Activated naive CD4-positive, alpha-beta T cell treated with anti-CD3 and anti-CD28 coated beads, Interleukin-2, amount 50 U/mL, for 24 hours (primary cell): ENCODE measurements around the gene DDX17.
A peak's percentile ranks its signal among the peaks of the same experiment; 100 is the strongest.

Source experiments
- H3K27ac Mint-ChIP-seq: one replicate; pipeline ENCODE4 v1.8.0; 2021; ENCODE audit warnings: mild to moderate bottlenecking, mixed read lengths
- H3K27me3 Mint-ChIP-seq: one replicate; pipeline ENCODE4 v1.8.0; 2021; ENCODE audit warnings: mixed read lengths
- H3K36me3 Mint-ChIP-seq: one replicate; pipeline ENCODE4 v1.8.0; 2021; ENCODE audit warnings: mixed read lengths
- H3K4me1 Mint-ChIP-seq: one replicate; pipeline ENCODE4 v1.8.0; 2021; ENCODE audit warnings: mixed read lengths
- H3K4me3 Mint-ChIP-seq: one replicate; pipeline ENCODE4 v1.8.0; 2021; ENCODE audit warnings: mild to moderate bottlenecking, mixed read lengths
- H3K9me3 Mint-ChIP-seq: one replicate; pipeline ENCODE4 v1.8.0; 2021; ENCODE audit warnings: mixed read lengths

The DDX17 gene

DNA sequence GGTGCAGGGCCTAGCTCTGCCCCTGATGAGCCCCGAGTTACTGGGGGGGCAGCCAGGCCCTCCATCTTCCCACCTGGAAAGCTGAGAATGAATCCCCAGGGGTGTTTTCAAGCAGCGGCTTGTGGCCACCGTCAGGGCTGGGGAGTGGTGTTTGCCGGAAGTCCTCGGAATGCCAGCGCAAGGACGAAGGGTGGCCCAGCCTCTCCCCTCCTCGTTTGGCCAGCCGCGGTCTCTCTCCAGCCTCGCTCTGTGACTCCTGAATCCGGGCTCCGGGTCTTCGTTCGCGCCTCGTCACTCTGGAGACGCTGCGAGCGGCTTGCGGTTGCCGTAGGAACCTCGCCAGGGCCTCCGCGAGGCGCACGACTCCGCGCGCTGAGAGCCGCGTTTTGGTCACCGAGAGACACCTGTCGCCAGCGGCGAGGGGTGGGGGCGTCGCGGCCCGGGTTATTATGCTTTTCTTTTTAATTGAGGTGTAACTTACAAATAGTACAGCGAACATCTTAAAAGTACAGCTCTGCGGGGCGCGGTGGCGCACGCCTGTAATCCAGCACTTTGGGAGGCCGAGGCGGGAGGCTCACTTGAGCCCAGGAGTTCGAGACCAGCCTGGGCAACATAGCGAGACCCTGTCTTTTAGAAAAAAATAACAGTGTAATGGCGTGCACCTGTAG, 44.6 kb downstream of the DDX17 start:
- Mint-ChIP-seq H3K27me3 (peaks cover 54% of the 10 kb centered on the region), H3K36me3 (no peaks in the 10 kb centered on the region), H3K4me1 (peaks cover 12% of the 10 kb centered on the region)

DNA sequence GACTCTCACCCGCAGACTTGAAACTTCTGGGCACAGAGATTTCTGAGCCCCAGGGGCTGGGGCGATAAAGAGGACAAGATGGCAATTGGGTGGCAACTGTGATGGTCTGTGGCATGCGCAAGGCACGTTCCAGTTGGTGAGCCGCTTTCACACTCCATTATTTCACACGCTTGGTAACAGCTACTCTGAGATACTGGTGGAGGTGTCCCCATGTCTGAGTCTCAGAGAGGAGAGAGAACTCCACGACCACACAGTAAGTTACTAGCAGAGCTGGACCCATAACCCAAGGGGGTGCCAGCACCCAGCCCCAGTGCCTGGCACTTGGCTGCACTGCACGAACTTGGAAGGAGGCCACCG, 45.1 kb downstream of the DDX17 start:
- Mint-ChIP-seq H3K27ac (no peak overlapping the region), H3K4me3 (no peak overlapping the region), H3K4me1 (peaks cover 16% of the 10 kb centered on the region), H3K36me3 (no peaks in the 10 kb centered on the region), H3K9me3 (no peaks in the 10 kb centered on the region), H3K27me3 (peaks cover 57% of the 10 kb centered on the region)

More for the DNA sequence above, 44.6 kb downstream of the DDX17 start:
- H3K27ac Mint-ChIP-seq: no peak overlapping the region
- H3K4me3 Mint-ChIP-seq: no peak overlapping the region
- H3K9me3 Mint-ChIP-seq: no peaks in the 10 kb centered on the region

DNA sequence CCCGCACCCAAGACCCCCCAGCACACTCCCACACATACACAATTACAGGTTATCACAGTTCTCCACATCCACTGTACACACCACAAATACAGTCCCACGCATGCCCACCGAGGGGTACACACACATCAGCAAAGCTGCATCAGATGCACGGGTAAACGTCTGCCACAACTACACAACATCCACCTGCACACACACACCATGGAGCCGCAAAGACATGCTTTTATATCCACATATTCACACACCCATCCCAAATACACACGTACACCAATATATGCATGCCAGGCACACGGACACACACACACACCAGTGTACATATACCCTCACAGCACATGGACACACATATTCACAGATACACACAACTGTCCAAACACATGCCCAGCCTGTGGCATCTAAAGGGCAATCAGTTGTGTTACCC, 45.7 kb downstream of the DDX17 start:
- Mint-ChIP-seq H3K4me1 (peaks cover 16% of the 10 kb centered on the region), H3K9me3 (no peaks in the 10 kb centered on the region), H3K36me3 (no peaks in the 10 kb centered on the region), H3K27ac (no peak overlapping the region), H3K27me3 (peaks cover 57% of the 10 kb centered on the region), H3K4me3 (no peak overlapping the region)

DNA sequence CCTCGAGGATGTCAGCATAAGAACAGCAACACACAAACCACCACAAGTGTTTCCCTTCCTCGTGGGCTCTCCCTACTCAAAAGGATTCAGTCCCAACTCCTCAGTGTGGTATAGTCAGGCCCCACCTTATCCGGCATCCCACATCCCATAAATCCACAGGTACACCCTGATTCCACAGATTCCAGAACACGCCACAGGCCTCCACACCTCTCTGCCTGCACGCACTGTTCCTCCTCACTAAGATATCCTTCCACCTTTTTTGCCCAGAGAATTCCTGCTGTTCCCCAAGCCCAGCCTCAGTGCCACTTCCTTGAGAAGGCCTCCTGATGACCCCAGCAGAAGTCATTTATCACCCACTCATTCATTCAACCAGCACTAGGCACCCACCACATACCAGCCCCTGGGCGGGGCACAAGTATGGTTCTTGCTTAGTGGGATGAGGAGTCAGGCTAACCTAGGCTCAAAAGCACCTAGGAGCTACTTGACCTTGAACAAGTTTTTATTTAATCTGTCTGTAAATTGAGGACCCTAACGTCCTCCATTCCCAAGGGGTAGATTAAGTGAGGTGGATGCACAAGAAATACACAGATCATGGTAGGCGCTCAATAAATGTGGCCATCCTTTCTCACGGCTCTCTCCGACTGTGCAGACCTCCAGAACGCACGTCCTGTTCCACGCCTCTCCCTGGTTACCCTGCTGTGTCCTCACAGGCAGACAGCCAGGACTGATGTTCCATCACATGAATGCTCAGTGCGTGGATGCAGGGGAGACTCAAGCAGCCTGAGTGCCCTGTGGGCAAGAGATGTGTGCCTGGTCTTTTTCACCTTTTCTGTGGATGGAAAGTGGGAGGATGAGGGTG, 49.0 kb downstream of the DDX17 start:
- H3K27ac Mint-ChIP-seq: no peak overlapping the region
- H3K4me3 Mint-ChIP-seq: peak overlapping the region; percentile 83
- H3K4me1 Mint-ChIP-seq: peaks cover 21% of the 10 kb centered on the region
- no peaks in the 10 kb centered on the region for H3K36me3 Mint-ChIP-seq
- H3K9me3 Mint-ChIP-seq: no peaks in the 10 kb centered on the region
- H3K27me3 Mint-ChIP-seq: peaks cover 53% of the 10 kb centered on the region

DNA sequence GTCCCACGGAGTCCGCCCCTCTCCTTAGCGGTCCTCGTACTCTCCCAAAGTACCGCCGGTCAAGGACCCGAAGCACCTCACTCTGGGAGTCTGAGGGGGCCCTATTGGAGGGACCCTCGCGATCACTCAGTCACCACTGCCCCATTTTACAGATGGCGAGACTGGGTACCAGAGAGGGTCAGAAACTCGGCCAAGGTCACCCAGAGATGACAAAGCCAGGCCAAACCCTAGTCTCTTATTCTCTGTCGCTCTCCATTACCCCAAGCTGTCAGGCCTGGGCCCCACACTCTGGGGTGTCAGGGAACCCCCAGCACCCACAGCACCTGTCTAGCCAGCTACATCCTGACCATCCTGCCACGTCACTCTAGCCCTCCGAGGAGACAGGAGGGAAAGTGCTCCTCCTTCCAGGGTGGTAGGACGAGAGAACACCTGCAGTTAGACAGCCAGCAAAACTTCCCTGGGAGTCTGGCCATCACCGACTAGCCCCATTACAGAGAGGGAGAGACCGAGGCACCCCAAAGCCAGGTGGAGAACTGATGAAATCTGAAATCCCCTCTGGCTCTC, 49.8 kb downstream of the DDX17 start:
- Mint-ChIP-seq H3K27ac (peak overlapping the region; percentile 55), H3K36me3 (no peaks in the 10 kb centered on the region), H3K4me1 (peaks cover 21% of the 10 kb centered on the region), H3K9me3 (no peaks in the 10 kb centered on the region), H3K27me3 (peaks cover 52% of the 10 kb centered on the region), H3K4me3 (peak overlapping the region; percentile 83)

DNA sequence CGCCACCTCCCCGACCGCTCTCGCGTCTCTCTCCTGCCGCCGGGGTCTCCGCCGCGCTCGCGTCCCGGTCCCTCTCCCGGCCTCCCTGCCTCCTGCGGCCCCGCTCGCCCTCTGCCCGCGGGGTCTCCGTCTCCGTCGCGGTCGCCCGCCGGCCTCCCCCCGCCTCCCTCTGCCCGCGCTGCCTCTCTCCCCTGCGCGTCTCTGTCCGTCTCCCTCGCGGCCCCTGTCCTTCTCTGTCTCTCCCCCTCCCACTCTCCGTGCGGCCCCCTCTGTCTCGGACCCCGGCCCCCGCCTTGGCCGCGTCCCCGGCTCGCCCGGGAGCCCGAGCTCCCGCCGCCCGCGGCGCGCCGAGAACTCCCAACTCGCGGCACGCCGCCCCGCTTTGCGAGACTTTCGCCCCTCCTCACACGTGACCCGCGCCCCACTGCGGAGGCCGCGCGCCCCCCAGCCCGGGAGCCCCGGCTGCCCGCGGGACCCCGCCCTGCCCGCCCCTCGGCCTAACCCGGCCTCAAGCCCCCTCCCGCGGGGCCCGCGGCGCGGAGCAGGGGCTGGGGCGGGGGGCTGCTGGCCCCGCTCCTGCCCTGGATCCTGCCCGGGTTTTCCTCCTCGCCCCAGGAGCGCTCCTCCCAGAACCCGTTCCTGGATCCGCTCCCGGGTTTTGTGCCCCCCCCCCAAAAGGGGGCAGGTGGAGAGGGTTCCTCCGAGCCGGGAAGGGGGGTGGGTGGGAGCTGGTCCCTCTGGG, 50.4 kb downstream of the DDX17 start:
- Mint-ChIP-seq H3K9me3 (no peaks in the 10 kb centered on the region), H3K4me3 (peak overlapping the region; percentile 54), H3K4me1 (peaks cover 16% of the 10 kb centered on the region), H3K27ac (no peak overlapping the region), H3K27me3 (peaks cover 49% of the 10 kb centered on the region), H3K36me3 (no peaks in the 10 kb centered on the region)

DNA sequence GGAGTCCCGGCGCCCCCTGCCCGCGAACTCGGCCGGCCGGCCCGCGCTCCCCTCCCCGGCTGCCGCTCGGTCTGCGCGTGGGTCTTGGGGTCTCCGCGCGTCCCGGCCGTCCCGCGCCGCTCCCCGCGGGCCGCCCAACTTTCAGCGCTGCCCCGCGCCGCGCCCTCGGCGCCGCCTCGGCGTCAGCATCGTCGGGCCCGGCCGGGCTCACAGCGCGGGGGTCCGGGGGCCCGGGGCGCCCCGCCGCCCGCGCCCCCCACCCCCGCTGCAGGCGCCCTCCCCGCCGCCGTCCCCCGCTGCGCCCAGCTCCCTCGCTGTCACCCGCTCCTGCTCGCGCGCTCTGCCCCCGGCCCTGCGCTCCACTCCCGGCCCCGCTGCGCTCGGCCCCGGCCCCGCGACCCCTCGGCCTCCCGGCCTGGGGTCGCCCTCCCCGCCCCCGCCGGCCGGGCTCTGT, 51.0 kb downstream of the DDX17 start, which contains the start of gene KCNJ4:
TSS of gene KCNJ4 (minus strand) at position 124 of the 454 bp plus-strand sequence. CDS start 27,067 bp downstream, outside the sequence.
- H3K4me3 Mint-ChIP-seq: peak within 1 kb of the TSS; percentile 82
- H3K4me1 Mint-ChIP-seq: peaks cover 15% of the 10 kb centered on the region
- no peak within 1 kb of the TSS for H3K27ac Mint-ChIP-seq
- H3K27me3 Mint-ChIP-seq: peaks cover 44% of the 10 kb centered on the region
- H3K36me3 Mint-ChIP-seq: no peaks in the 10 kb centered on the region
- H3K9me3 Mint-ChIP-seq: no peaks in the 10 kb centered on the region

DNA sequence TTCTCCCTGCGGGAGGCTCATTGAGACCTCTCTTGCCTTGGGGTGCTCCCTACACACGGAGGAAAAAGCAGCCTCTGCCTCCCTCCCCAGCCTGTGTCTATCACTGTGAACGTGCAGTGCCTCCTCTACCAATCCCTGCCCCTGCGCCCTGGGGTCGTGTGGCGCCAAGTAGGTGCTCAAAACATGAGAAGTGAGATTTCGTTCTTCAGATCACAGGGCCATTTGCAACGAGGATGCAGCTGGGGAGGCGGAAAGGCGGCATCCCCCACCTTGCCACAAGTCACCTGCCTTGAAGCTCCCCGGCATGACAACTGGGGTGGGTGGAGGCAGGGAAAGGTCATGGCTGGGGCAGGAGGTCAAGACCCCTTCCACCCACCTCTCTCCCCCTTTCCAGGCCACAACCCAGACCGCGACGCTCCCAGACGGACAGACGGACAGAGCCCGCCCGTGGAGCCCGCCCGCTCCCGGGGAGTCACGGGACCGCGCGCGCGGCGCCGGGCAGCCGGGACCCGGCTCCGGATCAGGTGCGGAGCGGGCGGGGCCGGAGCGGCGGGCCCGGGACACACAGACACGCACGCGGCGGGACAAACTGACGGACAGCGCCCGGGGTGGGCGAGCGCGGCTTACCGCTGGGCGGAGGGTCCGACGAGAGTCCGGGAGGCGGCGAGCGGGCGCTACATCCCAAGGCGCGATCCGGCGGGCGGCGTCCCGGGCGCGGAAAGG, 51.6 kb downstream of the DDX17 start:
- Mint-ChIP-seq H3K4me3 (peak overlapping the region; percentile 82), H3K9me3 (no peaks in the 10 kb centered on the region), H3K4me1 (peaks cover 15% of the 10 kb centered on the region), H3K36me3 (no peaks in the 10 kb centered on the region), H3K27ac (no peak overlapping the region), H3K27me3 (peaks cover 44% of the 10 kb centered on the region)

DNA sequence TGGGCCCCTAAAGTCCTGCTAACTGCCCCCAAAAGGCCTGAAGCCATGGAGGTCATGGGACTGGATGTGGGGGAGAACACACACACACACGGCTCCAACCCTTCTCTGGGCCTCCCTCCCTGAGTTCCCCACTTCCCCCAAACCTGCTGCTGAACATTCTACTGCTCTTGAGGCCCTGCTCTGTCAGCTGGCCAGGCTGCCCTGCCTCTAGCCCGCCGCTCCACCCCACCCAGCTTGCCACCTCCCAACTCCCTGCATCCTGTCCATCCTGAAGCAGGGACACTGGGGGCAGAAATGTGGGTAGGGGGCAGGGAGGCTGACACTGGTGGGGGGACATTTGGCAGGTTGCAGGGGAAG, 52.1 kb downstream of the DDX17 start:
- Mint-ChIP-seq H3K27me3 (peaks cover 39% of the 10 kb centered on the region), H3K27ac (no peak overlapping the region), H3K36me3 (no peaks in the 10 kb centered on the region)

DNA sequence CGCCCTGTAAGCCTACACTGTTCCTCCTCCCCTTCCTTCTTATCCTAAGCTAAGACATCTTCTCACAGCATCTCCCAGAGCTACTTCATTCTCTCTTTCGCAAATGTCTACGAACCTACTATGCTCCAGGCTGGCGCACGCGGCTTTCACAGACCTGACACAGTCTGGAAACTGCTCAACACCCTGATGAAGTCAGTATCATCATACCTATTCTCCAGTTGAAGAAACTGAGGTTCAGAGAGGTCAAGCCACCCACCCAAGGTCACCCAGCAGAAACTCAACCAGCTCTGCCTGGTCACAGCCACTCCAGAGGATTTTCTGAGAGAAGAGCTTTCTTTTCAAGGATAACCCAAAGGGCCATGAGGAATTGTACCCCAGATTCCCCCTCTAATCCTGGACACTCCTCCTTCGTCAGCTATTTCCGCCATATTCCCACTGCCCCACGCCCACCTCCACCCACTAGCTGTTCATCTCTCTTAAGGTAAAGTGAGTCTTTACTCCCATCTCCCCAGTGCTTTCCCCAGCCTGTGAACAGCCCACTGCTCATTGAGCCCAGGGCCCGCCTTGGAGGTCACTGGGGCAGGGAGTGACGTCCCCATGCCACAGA, 52.9 kb downstream of the DDX17 start:
- peak overlapping the region; percentile 23 for H3K27ac Mint-ChIP-seq
- H3K4me3 Mint-ChIP-seq: no peak overlapping the region
- H3K36me3 Mint-ChIP-seq: no peaks in the 10 kb centered on the region
- H3K4me1 Mint-ChIP-seq: peaks cover 15% of the 10 kb centered on the region
- H3K9me3 Mint-ChIP-seq: no peaks in the 10 kb centered on the region
- peaks cover 34% of the 10 kb centered on the region for H3K27me3 Mint-ChIP-seq

More for the DNA sequence above, 52.1 kb downstream of the DDX17 start:
- peaks cover 15% of the 10 kb centered on the region for H3K4me1 Mint-ChIP-seq
- peak overlapping the region; percentile 82 for H3K4me3 Mint-ChIP-seq
- no peaks in the 10 kb centered on the region for H3K9me3 Mint-ChIP-seq

DNA sequence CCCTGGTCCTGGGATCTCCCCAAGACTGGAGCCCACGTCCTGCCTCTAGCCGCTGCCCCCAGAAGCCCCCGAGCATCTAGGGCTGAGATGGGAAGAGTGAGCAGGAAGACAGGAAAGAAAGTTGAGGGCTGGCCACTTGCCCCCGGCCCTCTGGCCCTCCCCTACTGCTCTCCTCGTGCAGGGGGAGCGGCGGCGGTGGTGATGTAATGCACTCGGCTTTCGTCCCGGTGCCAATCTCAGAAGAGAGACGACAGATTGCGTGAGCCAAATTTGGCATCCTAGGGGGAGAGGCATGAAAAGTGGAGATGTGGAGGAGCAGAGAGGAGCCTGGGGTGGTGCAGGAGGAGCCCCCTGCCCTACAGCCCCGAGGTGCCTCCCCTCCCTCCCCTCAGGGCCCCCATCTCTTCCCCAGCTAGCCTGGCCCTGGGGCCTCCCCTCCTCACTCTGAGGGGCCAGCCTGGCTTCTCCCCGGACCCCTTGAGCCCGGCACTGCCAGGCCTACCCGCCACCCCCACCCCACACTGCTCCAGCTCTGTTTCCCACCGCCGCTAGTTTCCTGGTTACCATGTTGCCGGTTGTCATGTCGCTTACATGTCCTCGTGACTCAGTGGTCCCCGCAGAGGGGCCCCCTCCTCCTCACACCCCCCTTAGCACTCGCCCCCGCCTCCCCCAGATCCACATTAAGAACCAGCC, 53.6 kb downstream of the DDX17 start:
- H3K4me1 Mint-ChIP-seq: peaks cover 15% of the 10 kb centered on the region
- H3K9me3 Mint-ChIP-seq: no peaks in the 10 kb centered on the region
- H3K36me3 Mint-ChIP-seq: no peaks in the 10 kb centered on the region
- H3K27me3 Mint-ChIP-seq: peaks cover 28% of the 10 kb centered on the region
- no peak overlapping the region for H3K27ac Mint-ChIP-seq
- no peak overlapping the region for H3K4me3 Mint-ChIP-seq

DNA sequence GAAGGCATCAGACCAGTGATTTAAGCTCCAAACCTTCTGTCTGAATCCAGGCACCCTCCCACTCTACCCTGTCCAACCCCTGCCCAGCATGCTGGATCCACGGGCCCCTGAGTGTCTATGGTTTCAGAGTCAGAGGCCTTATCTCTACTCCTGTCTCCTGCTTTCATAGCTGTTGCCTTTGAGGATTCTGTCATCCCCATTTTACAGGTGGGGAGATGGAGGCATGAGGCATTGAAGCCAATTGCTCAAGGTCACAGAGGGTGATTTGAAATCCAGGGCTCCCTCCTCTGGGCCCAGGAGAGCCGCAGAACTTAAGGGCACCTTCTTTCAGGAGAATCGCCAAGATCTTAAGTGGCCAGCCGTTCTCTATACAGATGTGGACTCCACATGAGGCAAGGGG, 54.2 kb downstream of the DDX17 start:
- Mint-ChIP-seq H3K36me3 (no peaks in the 10 kb centered on the region), H3K27ac (no peak overlapping the region), H3K4me1 (peaks cover 12% of the 10 kb centered on the region), H3K4me3 (no peak overlapping the region), H3K9me3 (no peaks in the 10 kb centered on the region), H3K27me3 (peaks cover 21% of the 10 kb centered on the region)

DNA sequence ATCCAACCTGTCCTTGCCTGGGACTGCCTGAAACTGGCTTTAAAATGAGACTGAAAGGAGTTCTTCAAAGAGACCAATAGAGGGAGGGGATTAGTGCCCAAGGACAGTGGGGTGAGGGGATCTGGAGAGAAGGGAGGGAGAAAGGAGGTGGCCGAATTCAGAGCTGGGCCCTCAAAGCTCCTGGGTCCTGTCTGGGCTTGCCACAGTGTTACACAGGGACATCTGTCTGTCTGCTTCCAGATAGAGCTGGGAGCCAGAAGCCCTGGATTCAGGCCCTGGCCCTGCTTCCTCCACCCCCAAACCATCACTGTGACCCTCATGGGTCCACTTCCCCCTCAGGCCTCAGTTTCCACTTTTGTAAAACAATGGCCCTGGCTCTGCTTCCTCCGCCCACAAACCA, 54.7 kb downstream of the DDX17 start:
- no peaks in the 10 kb centered on the region for H3K36me3 Mint-ChIP-seq
- no peak overlapping the region for H3K27ac Mint-ChIP-seq
- H3K9me3 Mint-ChIP-seq: no peaks in the 10 kb centered on the region
- no peak overlapping the region for H3K4me3 Mint-ChIP-seq
- peaks cover 8% of the 10 kb centered on the region for H3K4me1 Mint-ChIP-seq
- H3K27me3 Mint-ChIP-seq: peaks cover 17% of the 10 kb centered on the region

DNA sequence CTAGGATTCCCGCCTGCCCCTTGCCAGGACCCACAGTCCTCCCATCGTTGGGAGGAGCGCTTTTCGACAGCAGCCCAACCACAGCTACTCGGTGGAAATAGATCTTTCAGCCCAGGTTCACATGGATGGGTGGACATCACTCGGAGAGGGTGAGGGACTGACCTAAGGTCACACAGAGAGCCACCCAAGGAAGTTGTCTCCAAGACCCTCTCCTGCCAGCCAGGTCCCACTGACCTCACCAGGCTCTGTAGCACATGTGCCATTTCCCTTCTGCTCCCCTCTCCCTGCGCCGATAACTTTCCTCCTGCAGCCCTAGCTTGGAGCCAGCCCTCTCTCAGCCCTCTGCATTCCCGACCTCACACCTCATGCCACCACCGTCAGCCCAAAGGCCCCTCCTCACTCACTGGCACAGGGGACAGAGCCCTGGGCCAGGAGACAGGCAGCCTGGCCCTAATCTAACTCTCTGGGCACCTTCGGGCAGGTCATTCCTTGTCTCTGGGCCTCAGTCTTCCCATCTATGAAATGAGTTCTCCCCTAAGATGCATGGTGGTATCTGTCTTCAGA, 55.8 kb downstream of the DDX17 start:
- Mint-ChIP-seq H3K27ac (no peak overlapping the region), H3K4me1 (peaks cover 6% of the 10 kb centered on the region), H3K4me3 (no peak overlapping the region), H3K9me3 (no peaks in the 10 kb centered on the region), H3K27me3 (peaks cover 15% of the 10 kb centered on the region), H3K36me3 (no peaks in the 10 kb centered on the region)
